Heart left ventricle (tissue), 16 donors: ENCODE measurements around the gene P2RX1. TPM values are rescaled to one million over a fixed set of nuclear protein-coding genes. Genes with fewer than 3 reads are reported as not detected.

Experiments used
- ATAC-seq, 4 donors: fragments of 200-7000 bp; cut with Tn5 transposase; one replicate each; pipeline ENCODE4 v1.9.1; 2020 to 2022; ENCODE audit warnings: moderate library complexity in 4 of 4, mild to moderate bottlenecking in 3 of 4, moderate number of reproducible peaks in 1 of 4
- DNase-seq, 5 donors: peaks; one replicate each; pipeline ENCODE4 v3.0.0-alpha.2; 2020
- H3K27ac ChIP-seq, 12 donors: fragments of 200-600 bp; sonication (generic) in 4 of 12; one replicate each; pipeline versions ENCODE4 v1.5.0 to v1.8.0; 2016 to 2022; ENCODE audit warnings: mild to moderate bottlenecking in 2 of 12
- H3K27me3 ChIP-seq, 9 donors: fragments of 200-600 bp; sonication (generic) in 2 of 9; one replicate each; pipeline versions ENCODE4 v1.5.1 to v1.8.0; 2016 to 2022; ENCODE audit warnings: mild to moderate bottlenecking in 3 of 9
- H3K36me3 ChIP-seq, 9 donors: fragments of 200-600 bp; sonication (generic) in 2 of 9; one replicate each; pipeline versions ENCODE4 v1.5.0 to v1.8.0; 2018 to 2022; ENCODE audit warnings: mild to moderate bottlenecking in 2 of 9
- H3K4me1 ChIP-seq, 12 donors: fragments of 200-600 bp; sonication (generic) in 4 of 12; one replicate each; pipeline versions ENCODE4 v1.5.0 to v1.8.0; 2016 to 2022; ENCODE audit warnings: mild to moderate bottlenecking in 3 of 12
- H3K4me3 ChIP-seq, 12 donors: fragments of 200-600 bp; sonication (generic) in 4 of 12; one replicate each; pipeline versions ENCODE4 v1.5.0 to v1.8.0; 2017 to 2022; ENCODE audit warnings: mild to moderate bottlenecking in 9 of 12, moderate library complexity in 4 of 12
- H3K9me3 ChIP-seq, 12 donors: fragments of 200-600 bp; sonication (generic) in 4 of 12; one replicate each; pipeline versions ENCODE4 v1.5.0 to v1.8.0; 2016 to 2022; ENCODE audit warnings: mild to moderate bottlenecking in 1 of 12
- CTCF ChIP-seq, 12 donors: fragments of 200-600 bp; sonication (generic) in 4 of 12; IDR thresholded peaks; one replicate each; pipeline versions ENCODE4 v1.5.0 to v1.8.0; 2018 to 2022; ENCODE audit warnings: antibody characterized with exemption in 12 of 12, mild to moderate bottlenecking in 5 of 12
- POLR2A ChIP-seq, 2 donors: fragments of 450-650 bp; IDR thresholded peaks; one replicate each; pipeline ENCODE4 v1.6.1; 2017; ENCODE audit warnings: antibody characterized with exemption in 2 of 2, mild to moderate bottlenecking in 2 of 2, moderate library complexity in 2 of 2
- WGBS, 4 donors: extraction: QIAGEN DNeasy Blood & Tissue Kit in 2 of 4; methylation state at CpG; one replicate each; pipeline versions ENCODE4 v1.1.5 to v1.1.7; 2013 to 2018; 5-methylcytosine and 5-hydroxymethylcytosine counted together
- intact Hi-C, 10 donors: fragments of 100-400 bp; cut with DNase I; formaldehyde crosslinking; loops; one replicate each; pipeline versions ENCODE4 v1.11.1 to v1.14.2; 2022
- polyA plus RNA-seq, 2 donors: library from polyadenylated mRNA; stranded (reverse); fragments of 200-250 nt; gene quantifications; one replicate each; pipeline ENCODE4 v1.2.3, GENCODE V29; 2013
- total RNA-seq, 9 donors: library from RNA; depleted of rRNA in 2 of 9; stranded (reverse); fragments of >200 nt in 2 of 9; fragmentation: NEBNext Ultra II Directional in 3 of 9; extraction: Animal tissue kit (Norgen Biotek cat#: 25700) in 3 of 9; gene quantifications; one replicate each; pipeline versions ENCODE4 v1.1.0 to v1.2.4, GENCODE V29; 2016 to 2023
- donor health status: ischemic (EF 13 %, LVEDD 7.1; RV severe dilation, severe dysfunction).
- donor health status: healthy with polysubstance abuse.
- donor health status: DM: no; HTN: yes; CAD: no.
- donor health status: DM: no; HTN: no; CAD: no.
- donor health status: ischemic (EF 25% LVEDD 6.9; RV normal size, moderate dysfunction).
- donor health status: ischemic (EF 25% LVEDD 5.7; RV mildly dilated, moderate dysfunction).
- donor health status: healthy.
- donor health status: DM: yes; HTN: yes; CAD: no.
- donor health status: ischemic (EF 35%, LVEDD 5.7; RV mildly dilated, moderate dysfunction).
- donor health status: nonischemic (EF 11% LVEDD 7.7; RV severe dilation, severe dysfunction).
- donor health status: DM: yes; HTN: yes; CAD: no.
- donor health status: PGD.
- donor health status: ischemic (EF 29% LVEDD 5.4; RV normal size, mild dysfunction).
- donor health status: nonischemic (EF 23%, LVEDD 6.1; RV moderate dilation, normal function).

P2RX1 gene
- total and polyA plus RNA-seq, 11 donors, result 0.19 to 5.5 (median 0.52) TPM

GRCh38 chr17:3957735-3958599 lies 41.7 kb upstream of the P2RX1 start:
- Histone ChIP-seq H3K4me1 (peaks cover 0 to 48% (median 16%) of the 10 kb centered on the region in 12 donors), H3K9me3 (no peaks in the 10 kb centered on the region), H3K27me3 (peaks cover 0 to 6% (median under 1%) of the 10 kb centered on the region in 9 donors), H3K27ac (no peak overlapping the region), H3K4me3 (no peak overlapping the region), H3K36me3 (no peaks in the 10 kb centered on the region)
- ATAC-seq (no peak), DNase-seq (no peak)
- TF ChIP-seq POLR2A (IDR thresholded peaks at IDR 0.05) (no peak), CTCF (IDR thresholded peaks at IDR 0.05) (no peak)
- intact Hi-C loops, result no loop called here
- WGBS, 4 donors, result 87 to 93% (median 90%) methylated on average over 16 to 18 of the region's 18 CpGs

DNA sequence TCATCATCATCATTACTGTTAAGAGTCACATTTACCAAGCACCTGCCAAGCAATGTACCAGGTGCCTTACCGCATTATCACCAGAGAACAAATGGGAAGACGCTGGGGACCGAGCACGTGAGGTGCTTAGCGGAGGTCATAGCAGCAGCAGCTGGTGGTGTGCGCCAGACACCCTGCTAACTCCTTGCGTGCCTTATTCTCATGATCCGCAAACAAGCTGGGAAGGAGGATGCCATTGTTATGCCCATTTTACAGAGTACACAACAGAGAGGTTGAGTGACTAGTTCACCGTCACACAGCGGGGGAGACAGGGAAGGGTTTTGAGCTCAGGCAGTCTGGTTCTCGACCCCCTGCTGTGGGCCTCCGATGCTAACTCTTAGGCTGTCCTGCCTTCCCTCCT lies 40.7 kb upstream of the P2RX1 start:
- no peaks in the 10 kb centered on the region for H3K36me3 ChIP-seq
- H3K4me3 ChIP-seq, result no peak overlapping the region
- intact Hi-C loops, result no loop called here
- H3K9me3 ChIP-seq, result no peaks in the 10 kb centered on the region
- TF ChIP-seq POLR2A (IDR thresholded peaks at IDR 0.05) (no peak), CTCF (IDR thresholded peaks at IDR 0.05) (no peak)
- DNase-seq, result no peak
- H3K27me3 ChIP-seq, result no peaks in the 10 kb centered on the region
- H3K27ac ChIP-seq, result no peak overlapping the region
- ATAC-seq, result no peak
- WGBS, 4 donors, result 95 to 97% (median 96%) methylated on average over 11 to 12 of the region's 12 CpGs
- peaks cover 0 to 38% (median 13%) of the 10 kb centered on the region in 12 donors for H3K4me1 ChIP-seq

DNA sequence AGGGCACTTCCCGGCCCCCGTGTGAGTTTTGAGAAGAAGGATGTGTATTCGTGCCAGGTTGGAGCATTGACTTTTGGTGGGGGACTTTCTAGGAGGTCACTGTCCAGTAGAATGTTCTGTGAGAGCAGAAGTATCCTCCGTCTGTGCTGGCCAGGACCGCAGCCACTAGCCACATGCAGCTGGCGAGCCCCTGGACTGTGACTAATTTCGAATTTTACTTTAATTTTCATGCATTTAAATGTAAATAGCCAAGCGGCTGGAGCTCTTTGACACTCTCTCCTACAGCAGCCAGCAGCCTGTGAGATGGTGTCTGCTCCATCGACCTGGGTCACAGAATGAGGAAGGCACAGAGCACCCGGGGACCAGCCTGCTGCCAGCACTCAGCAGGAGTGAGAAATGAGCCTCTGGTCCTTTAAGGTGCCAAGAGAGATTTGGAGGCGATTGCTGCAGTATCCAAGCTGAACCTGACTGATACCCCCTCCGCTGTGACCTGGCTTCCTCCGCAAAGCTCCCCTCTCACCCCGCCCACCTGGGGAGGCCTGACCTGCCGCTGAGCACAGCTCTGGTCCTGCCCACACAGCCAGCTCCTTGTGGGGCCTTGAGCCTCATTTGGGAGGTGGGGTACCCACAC lies 40.2 kb upstream of the P2RX1 start:
- Histone ChIP-seq H3K9me3 (no peaks in the 10 kb centered on the region), H3K4me1 (peaks cover 0 to 33% (median 12%) of the 10 kb centered on the region in 12 donors), H3K36me3 (no peaks in the 10 kb centered on the region), H3K27ac (no peak overlapping the region), H3K4me3 (no peak overlapping the region), H3K27me3 (no peaks in the 10 kb centered on the region)
- no peak for DNase-seq
- intact Hi-C loops, result no loop called here
- TF ChIP-seq POLR2A (IDR thresholded peaks at IDR 0.05), result no peak
- TF ChIP-seq CTCF (IDR thresholded peaks at IDR 0.05), result no peak
- no peak for ATAC-seq
- 76 to 82% (median 78%) methylated on average over 15 of the region's 15 CpGs for WGBS, 4 donors

DNA sequence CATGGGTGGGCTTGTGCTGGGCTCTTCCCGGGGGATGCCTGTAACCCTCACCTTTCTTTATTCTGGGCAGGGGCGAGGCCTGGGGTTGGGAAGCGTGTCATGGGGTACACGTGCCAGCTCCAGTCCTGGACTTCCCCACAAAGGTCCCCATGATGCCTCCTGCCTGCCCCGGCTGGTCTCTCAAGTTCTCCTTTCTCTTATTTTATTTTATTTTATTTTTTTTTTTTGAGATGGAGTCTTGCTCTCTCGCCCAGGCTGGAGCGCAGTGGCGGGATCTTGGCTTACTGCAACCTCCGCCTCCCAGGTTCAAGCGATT lies 39.4 kb upstream of the P2RX1 start:
- intact Hi-C loops, result no loop called here
- H3K9me3 ChIP-seq, result no peaks in the 10 kb centered on the region
- H3K4me1 ChIP-seq, result peaks cover 0 to 24% (median 9%) of the 10 kb centered on the region in 12 donors
- no peaks in the 10 kb centered on the region for H3K36me3 ChIP-seq
- ATAC-seq (peak in 1 of 4 donors; percentile 7), DNase-seq (no peak)
- 81 to 89% (median 87%) methylated on average over 10 of the region's 10 CpGs for WGBS, 4 donors
- TF ChIP-seq CTCF (IDR thresholded peaks at IDR 0.05) (no peak), POLR2A (IDR thresholded peaks at IDR 0.05) (no peak)
- H3K4me3 ChIP-seq, result no peak overlapping the region
- no peaks in the 10 kb centered on the region for H3K27me3 ChIP-seq
- peak overlapping the region in 4 of 12 donors; percentile 46 to 64 (median 55) for H3K27ac ChIP-seq
